Hypothalamus (tissue), 51 donors: ENCODE data around the gene MSLN.
"Not testable (repeated sequence)": the region's sequence is repeated elsewhere in the genome, so short reads cannot be mapped to it uniquely, and the experiment has no call there.

Experiments used
- DNase-seq, 51 donors: peaks; one replicate each; lab custom pipeline; 2025; lab: John Stamatoyannopoulos, UW

Gene MSLN

GRCh38 chr16:754121-754607 is 6.4 kb upstream of the MSLN start:
- DNase-seq = not testable (repeated sequence)

GRCh38 chr16:754656-755055 is 5.9 kb upstream of the MSLN start:
- no peak for DNase-seq

- no peak for DNase-seq
These were observed 4.1 kb upstream of the MSLN start for GRCh38 chr16:756428-756827.

- DNase-seq = no peak
These were observed 1.2 kb upstream of the MSLN start for GRCh38 chr16:759110-759910.

GRCh38 chr16:760065-760464 is 469 bp upstream of the MSLN start:
- no peak for DNase-seq

GRCh38 chr16:761625-762513 is 1.3 kb downstream of the MSLN start:
- no peak for DNase-seq

- DNase-seq = no peak
These were observed 2.2 kb downstream of the MSLN start for GRCh38 chr16:762595-763268.

- no peak for DNase-seq
These were observed 3.0 kb downstream of the MSLN start for GRCh38 chr16:763369-764183.

GRCh38 chr16:764184-764750 is 3.7 kb downstream of the MSLN start:
- DNase-seq = no peak

- no peak for DNase-seq
These were observed 4.4 kb downstream of the MSLN start for GRCh38 chr16:764848-765487.

GRCh38 chr16:765488-765865 is 4.9 kb downstream of the MSLN start:
- no peak for DNase-seq

- DNase-seq = no peak
These were observed 5.7 kb downstream of the MSLN start for GRCh38 chr16:766008-766819.

GRCh38 chr16:766820-767640 is 6.5 kb downstream of the MSLN start:
- no peak for DNase-seq

- DNase-seq = no peak
These were observed 7.3 kb downstream of the MSLN start for GRCh38 chr16:767743-768235.

GRCh38 chr16:768428-768827 is 7.9 kb downstream of the MSLN start:
- no peak for DNase-seq

GRCh38 chr16:769184-769784 is 8.8 kb downstream of the MSLN start:
- DNase-seq = no peak

- no peak for DNase-seq
These were observed 9.4 kb downstream of the MSLN start for GRCh38 chr16:769934-770333.
